Breast epithelium (tissue), 3 donors: ENCODE results near the gene SLX4IP.

ENCODE experiments used
- POLR2A ChIP-seq: fragments of 450-650 bp; IDR thresholded peaks from one replicate; pipeline ENCODE4 v1.6.1; 2016; ENCODE audit warnings: antibody characterized with exemption, mild to moderate bottlenecking, moderate library complexity
- POLR2AphosphoS5 ChIP-seq, 3 donors: sonication (generic); formaldehyde crosslinking; IDR thresholded peaks; one replicate each; pipeline ENCODE4 v1.6.1; 2017; ENCODE audit warnings: antibody characterized with exemption in 3 of 3
- TF ChIP-seq, protein P1 (sequence below), 3 donors: fragments of 450-650 bp; IDR thresholded peaks; one replicate each; pipeline ENCODE4 v1.5.1; 2016 to 2017; ENCODE audit warnings: antibody characterized with exemption in 3 of 3, mild to moderate bottlenecking in 3 of 3, moderate library complexity in 3 of 3

DNA sequence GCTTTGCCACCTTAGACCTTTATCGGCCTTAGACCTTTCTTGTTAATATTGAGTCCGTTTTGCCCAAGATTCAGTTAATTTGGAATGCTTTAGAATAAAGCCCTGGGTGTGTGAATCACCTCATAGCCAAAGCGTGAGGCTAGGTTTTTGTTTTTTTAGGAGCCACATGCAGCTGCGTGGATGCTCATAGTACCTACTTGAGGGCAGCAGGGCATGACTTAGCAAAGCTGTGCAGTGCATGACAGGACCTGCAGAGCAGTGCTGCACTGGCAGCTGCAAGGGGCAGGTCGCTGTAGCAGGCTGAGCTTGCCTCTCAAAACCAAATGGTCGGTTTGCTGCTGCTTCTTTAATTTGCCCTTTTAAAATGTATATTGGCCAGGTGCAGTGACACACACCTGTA, 122.6 kb downstream of the SLX4IP start:
- TF ChIP-seq, protein P1, sequence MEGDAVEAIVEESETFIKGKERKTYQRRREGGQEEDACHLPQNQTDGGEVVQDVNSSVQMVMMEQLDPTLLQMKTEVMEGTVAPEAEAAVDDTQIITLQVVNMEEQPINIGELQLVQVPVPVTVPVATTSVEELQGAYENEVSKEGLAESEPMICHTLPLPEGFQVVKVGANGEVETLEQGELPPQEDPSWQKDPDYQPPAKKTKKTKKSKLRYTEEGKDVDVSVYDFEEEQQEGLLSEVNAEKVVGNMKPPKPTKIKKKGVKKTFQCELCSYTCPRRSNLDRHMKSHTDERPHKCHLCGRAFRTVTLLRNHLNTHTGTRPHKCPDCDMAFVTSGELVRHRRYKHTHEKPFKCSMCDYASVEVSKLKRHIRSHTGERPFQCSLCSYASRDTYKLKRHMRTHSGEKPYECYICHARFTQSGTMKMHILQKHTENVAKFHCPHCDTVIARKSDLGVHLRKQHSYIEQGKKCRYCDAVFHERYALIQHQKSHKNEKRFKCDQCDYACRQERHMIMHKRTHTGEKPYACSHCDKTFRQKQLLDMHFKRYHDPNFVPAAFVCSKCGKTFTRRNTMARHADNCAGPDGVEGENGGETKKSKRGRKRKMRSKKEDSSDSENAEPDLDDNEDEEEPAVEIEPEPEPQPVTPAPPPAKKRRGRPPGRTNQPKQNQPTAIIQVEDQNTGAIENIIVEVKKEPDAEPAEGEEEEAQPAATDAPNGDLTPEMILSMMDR (IDR thresholded peaks at IDR 0.05), result no peak
- TF ChIP-seq POLR2A (no peak), POLR2AphosphoS5 (IDR thresholded peaks at IDR 0.05) (no peak)
